Activated T-cell treated with anti-CD3 and anti-CD28 coated beads for 24 hours (primary cell): Measurements from ENCODE around the gene RFESD.
A peak's percentile ranks its signal among the peaks of the same experiment; 100 is the strongest.
"Not testable (repeated sequence)": the region's sequence is repeated elsewhere in the genome, so short reads cannot be mapped to it uniquely, and the experiment has no call there.

Source experiments
- DNase-seq: peaks from one replicate; pipeline ENCODE4 v3.0.0-alpha.2; 2020; ENCODE audit warnings: low read depth

The RFESD gene

DNA sequence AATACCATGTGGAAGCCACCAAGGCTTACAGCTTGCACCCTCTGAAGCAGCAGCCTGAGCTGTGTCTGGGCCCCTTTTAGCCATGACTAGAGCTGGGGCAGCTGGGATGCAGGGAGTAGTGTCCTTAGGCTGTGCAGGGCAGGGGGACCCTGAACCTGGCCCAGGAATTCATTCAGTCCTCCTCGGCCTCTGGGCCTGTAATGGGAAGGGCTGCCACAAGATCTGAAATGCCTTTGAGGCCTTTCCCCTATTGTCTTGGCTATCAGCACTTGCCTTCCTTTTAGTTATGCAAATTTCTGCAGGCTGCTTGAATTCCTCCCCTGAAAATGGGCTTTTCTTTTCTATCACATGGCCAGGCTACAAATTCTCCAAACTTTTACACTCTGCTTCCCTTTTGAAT is 17.6 kb upstream of the RFESD start:
- no peak for DNase-seq

GRCh38 chr5:95630394-95630917 is 16.1 kb upstream of the RFESD start:
- no peak for DNase-seq

- no peak for DNase-seq
Observed at GRCh38 chr5:95631255-95631958, 15.2 kb upstream of the RFESD start.

DNA sequence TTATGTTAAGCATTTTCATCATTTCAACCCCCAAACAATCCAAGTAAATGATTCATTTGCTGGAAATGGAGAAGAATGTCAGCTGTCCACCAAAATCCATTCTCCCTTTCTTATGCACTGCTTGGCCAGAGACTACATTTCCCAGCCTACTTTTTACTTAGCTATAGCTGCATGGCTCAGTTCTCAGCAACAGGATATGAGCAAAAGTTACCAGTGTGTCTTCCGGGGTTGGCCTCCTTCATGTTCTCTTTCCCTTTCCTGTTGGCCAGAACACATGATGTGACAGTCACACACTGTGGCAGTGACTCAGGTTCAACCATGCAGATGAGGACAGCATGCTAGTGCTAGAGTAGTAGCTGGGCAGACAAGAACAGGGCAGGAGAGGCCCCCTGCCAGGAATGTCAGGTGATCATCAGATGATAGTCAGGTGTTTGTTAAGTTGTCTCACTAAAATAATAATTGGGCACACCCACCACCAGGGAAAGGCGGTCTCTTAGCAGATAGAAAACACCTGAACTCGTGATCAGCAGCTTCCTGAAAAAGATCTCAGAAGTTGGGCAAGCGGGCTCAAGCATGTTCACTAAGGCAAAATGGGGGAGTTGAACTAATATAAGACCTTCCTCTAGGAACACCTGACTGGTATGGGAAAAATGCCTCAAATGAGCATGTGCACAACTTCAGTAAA is 14.4 kb upstream of the RFESD start:
- DNase-seq, result peak; percentile 67

DNA sequence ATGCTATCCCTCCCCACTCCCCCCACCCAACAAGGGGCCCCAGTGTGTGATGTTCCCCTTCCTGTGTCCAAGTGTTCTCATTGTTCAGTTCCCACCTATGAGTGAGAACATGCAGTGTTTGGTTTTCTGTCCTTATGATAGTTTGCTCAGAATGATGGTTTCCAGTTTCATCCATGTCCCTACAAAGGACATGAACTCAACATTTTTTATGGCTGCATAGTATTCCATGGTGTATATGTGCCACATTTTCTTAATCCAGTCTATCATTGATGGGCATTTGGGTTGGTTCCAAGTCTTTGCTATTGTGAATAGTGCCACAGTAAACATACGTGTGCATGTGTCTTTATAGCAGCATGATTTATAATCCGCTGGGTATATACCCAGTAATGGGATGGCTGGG is 13.6 kb upstream of the RFESD start:
- DNase-seq, result not testable (repeated sequence)

DNA sequence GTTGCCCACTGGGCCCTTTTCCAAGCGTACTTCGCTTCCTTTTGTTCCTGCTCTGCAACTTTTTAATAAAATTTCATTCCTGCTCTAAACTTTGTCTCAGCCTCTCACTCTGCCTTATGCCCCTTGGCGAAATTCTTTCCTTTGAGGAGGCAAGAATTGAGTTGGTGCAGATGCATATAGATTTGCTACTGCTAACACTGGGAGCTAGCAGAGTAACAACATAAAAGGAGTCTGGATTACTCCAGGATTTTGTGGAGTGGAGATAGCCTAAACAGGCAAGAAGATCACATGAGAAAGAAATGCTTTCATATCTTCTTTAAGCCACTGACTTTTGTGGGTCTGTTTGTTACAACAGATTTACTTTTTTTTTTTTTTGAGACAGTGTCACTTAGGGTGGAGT is 12.9 kb upstream of the RFESD start:
- no peak for DNase-seq

- DNase-seq, result no peak
Observed at GRCh38 chr5:95634081-95634480, 12.5 kb upstream of the RFESD start.

- no peak for DNase-seq
Observed at GRCh38 chr5:95638632-95639031, 7.9 kb upstream of the RFESD start.

DNA sequence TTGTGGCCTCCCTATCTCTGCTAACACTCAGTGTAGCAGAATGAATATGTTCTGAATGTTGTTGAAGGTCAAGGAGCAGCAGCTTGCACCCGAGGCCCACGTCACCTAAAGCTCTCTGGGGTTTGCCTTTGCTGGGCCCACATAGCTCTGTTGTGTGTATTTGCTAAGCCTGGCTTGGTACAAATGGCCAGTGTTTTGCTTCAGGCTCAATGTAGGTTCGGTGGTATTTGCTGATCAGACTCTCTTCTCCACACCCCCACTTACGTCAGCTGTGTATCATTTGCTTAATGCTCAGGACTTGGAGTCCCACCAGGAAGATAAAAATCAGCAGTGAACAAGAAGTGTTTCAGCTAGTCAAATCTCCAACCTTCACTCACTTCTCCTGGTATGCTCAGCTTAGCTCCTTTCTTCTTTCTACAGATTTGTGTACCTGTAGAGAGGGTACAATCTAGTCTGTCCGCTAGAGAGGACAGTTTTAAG is 4.8 kb upstream of the RFESD start:
- DNase-seq, result no peak

DNA sequence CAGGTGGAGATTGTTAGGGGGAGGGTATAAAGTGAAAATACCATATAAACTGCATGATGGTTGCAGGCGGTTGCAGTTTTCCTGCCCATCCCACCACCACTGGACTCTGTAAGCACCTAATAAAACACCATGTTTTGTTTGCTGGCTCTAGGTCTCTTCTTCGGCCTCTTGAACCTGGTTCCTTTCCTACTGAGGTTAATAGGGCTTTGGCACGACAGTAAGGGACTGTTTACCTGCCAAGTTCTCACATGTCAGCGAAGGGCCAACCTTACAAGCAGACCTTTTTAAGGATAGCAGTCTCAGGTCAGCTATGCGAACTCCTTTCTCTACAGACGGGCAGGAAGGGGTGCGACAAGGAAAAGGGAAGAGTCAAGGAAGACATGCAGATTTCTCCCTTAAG is 3.4 kb upstream of the RFESD start:
- DNase-seq, result no peak

DNA sequence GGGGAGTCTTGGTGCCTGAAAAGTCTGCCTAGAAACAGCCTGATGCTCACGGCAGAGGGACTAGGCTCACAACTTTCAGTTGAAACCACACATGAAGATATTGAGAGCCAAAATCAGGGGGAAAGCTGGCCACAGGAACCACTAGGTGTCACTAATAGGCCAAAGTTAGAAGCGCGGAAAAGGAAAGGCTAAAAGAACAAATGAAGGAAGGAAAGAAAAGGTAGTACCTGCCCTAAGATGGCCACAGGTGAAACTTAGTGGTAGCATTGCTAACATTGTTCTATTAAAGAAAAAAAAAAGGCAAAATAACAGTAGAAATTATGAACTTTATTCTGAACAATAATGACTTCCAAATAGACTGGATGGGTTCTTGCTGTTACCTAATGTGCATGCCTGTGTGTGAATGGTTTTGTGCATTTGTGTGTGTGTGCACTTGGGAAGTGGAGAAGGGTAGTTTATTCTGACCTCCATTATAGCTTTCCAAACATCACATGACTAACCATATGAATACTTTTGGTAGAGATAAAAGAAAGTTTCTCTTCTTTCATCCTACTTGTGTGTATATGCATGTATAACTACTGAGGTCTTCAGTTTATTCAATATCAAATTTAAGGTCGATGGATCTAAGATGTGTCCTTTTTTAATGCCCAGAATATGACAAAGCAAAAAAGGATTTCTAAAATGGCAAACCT is 2.1 kb upstream of the RFESD start:
- peak; percentile 44 for DNase-seq

DNA sequence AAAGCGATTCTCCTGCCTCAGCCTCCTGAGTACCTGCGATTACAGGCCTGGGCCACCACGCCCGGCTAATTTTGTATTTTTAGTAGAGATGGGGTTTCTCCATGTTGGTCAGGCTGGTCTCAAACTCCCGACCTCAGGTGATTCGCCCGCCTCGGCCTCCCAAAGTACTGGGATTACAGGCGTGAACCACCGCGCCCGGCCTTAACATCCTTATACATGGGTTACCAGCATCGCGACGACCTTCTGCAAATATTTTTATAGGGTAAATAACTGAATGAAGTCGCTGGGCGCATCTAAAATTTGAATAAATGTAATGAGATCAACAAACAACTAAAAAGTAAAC is 380 bp upstream of the RFESD start:
- DNase-seq, result not testable (repeated sequence)

DNA sequence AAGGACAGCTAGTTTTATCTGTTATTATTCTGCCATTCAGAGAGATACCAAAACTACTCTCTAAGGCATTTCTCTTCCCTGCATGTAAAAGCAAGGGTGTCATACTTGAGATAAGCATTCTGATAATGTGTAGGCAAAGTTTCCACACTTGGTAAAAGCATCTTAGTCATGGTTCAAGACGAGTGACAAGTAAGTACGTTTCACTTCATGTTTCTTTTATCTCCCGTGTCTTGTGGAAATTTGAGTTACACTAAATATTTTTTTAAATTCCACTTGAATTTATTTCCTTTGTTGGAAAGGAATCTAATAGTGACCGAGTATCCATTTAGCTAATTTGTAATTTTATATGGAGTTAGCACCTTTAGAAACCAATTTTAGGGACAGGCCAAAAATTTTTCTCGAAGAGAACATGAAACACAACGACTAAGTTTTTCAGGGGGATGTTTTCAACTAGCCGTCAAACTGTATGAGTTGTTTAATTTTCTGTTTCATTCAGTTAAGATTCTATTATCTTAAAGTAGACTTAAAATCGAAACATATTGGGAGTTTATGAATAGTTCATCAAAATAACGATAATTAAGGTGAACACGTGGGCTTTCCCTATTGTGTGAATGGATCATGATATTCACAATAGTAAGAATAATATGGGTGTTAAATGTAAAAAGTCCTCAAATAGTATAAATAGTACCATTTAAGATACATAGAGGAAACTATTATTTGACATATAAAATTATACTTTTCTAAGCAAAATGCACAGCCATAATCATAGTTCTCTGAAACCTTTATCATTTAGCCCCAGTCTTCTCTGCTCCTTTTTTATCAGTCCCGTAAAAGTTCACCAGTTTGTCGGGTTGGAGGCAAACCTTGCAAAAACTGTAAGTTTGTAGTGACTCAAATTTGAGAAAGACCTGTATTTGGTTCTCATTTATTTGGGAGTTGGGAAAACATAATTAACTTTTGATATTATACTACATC is 1.6 kb downstream of the RFESD start:
- DNase-seq, result no peak

GRCh38 chr5:95649274-95649673 is 2.7 kb downstream of the RFESD start:
- DNase-seq, result no peak

GRCh38 chr5:95649842-95650620 is 3.5 kb downstream of the RFESD start:
- DNase-seq, result no peak

DNA sequence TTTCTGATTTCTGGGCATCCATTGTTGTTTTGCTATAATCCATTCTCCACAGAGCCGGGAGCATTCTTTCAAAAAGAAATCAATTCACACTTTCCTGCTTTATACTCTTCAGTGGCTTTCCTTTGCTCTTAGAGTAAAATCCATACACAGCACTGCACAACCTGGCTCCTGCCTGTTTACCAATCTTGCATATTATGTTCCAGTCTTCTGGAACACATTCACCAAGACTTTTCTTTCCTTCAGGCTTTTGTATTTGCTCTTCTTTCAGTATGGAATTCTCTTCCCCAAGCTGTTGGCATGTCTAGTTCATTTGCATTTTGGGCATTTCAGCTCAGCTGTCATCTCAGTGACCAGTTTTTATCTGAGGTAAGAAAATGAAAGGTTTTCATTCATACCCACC is 6.3 kb downstream of the RFESD start:
- no peak for DNase-seq

DNA sequence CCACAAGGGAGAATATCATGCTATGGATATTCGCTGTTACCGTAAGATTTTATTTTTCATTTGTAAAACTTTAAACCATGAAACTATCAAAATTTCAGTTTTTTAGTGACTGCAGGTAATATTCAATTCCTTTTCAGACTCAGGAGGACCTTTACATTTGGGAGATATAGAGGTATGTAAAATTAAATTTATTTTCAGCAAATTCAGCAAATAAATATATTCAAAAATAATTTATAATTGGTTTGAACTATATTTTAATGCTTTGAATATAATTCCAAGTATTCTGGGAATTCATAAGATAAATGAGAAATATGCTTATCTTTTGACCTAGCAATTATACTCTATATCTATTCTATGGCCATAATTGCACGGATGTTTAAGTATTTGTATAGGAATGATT is 7.6 kb downstream of the RFESD start:
- DNase-seq, result no peak

GRCh38 chr5:95655575-95655974 is 9.0 kb downstream of the RFESD start:
- DNase-seq, result no peak

DNA sequence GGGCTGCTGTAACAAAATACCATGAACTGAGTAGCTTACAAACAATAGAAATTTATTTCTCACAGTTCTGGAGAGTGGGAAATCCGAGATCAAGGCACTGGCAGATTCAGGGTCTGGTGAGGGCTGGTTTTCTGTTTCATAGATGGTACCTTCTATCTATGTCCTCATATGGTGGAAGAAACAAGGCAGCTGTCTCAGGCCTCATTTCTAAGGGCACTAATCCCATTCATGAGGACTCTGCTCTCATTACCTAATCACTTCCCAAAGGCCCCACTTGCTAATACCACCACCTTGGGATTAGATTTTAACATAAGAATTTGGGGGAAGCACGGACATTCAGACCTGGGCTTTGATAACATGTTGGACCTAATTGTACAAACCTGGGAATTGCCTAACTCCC is 13.5 kb downstream of the RFESD start:
- no peak for DNase-seq

DNA sequence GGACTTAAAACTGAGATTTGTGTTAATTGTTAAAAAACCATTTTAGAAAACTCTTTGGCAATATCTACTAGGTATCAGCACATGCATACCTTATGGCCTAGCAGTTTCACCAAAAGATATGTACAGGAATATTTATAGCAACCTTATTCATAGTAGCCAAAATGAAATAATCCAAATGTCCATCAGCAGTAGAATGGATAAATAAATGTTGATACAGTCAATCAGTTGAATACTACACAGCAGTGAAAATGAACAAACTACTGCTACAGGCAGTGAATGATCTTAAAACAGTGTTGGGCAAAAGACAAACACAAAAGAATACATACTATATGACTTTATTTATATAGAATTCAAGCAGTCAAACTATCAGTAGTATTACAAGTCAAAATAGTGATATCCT is 16.4 kb downstream of the RFESD start:
- no peak for DNase-seq

GRCh38 chr5:95664204-95664786 is 17.7 kb downstream of the RFESD start:
- peak; percentile 25 for DNase-seq
